PFSK-1 (cell line): ENCODE results near the gene PCSK2.

ENCODE experiments used
- FOXP2 ChIP-seq: optimal IDR thresholded peaks from 2 replicates; pipeline ENCODE3; 2011; ENCODE audit warnings: borderline replicate concordance, control low read depth, inconsistent platforms; ENCODE audit not compliant: insufficient read depth; ENCODE audit errors: extremely low read length, extremely low read depth
- POLR2AphosphoS5 ChIP-seq: IDR thresholded peaks from 2 replicates; pipeline ENCODE4 v1.6.1; 2012; ENCODE audit warnings: low read depth, mild to moderate bottlenecking, control low read depth, low read length, moderate library complexity
- REST ChIP-seq, 2 experiments: IDR thresholded peaks; 2 replicates each; pipeline versions ENCODE4 v1.6.1 to v1.8.0; 2011 to 2012; ENCODE audit warnings: low read depth in 2 of 2, low read length in 2 of 2, control low read depth in 1 of 2, inconsistent platforms in 1 of 2, mild to moderate bottlenecking in 1 of 2, moderate library complexity in 1 of 2; ENCODE audit not compliant: insufficient read depth in 1 of 2
- SIN3A ChIP-seq: IDR thresholded peaks from 2 replicates; pipeline ENCODE4 v1.6.1; 2012; ENCODE audit warnings: mild to moderate bottlenecking, low read length, moderate library complexity, borderline replicate concordance; ENCODE audit not compliant: insufficient read depth
- TAF1 ChIP-seq: IDR thresholded peaks from 2 replicates; pipeline ENCODE4 v1.6.1; 2012; ENCODE audit warnings: low read length, control low read depth, borderline replicate concordance; ENCODE audit not compliant: insufficient read depth

Gene PCSK2

GRCh38 chr20:17500826-17501225, 274.0 kb downstream of the PCSK2 start:
- no peak for TF ChIP-seq POLR2AphosphoS5
- TF ChIP-seq SIN3A, result no peak
- no peak for TF ChIP-seq REST (IDR thresholded peaks at IDR 0.05; ENCODE audit: insufficient read depth in 1 of 2, low read depth in 2 of 2, low read length in 2 of 2)
- no peak for TF ChIP-seq FOXP2
- TF ChIP-seq TAF1, result no peak

- TF ChIP-seq FOXP2 (no peak), REST (IDR thresholded peaks at IDR 0.05; ENCODE audit: insufficient read depth in 1 of 2, low read depth in 2 of 2, low read length in 2 of 2) (no peak), SIN3A (no peak), POLR2AphosphoS5 (no peak), TAF1 (no peak)
These were observed 274.9 kb downstream of the PCSK2 start for GRCh38 chr20:17501701-17502100.

DNA sequence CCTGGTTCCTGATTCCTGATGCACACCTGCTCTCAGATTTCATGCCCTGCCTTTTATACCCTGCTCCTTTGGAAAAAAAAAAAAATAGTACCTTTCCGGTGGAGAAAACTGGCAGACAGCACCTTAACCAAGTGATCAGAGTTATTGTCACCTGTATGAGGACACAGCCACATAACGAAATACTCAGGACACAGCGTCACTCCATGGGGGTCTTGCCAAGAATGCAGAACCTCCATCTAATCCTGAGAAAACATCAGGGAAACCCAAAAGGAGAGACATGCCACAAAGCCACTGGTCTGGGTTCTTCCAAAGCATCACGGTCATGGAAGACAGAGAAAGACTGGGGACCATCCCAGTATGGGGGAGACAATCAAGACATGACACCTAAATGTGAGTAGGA, 275.3 kb downstream of the PCSK2 start:
- no peak for TF ChIP-seq REST (IDR thresholded peaks at IDR 0.05; ENCODE audit: insufficient read depth in 1 of 2, low read depth in 2 of 2, low read length in 2 of 2)
- TF ChIP-seq TAF1, result no peak
- TF ChIP-seq POLR2AphosphoS5, result no peak
- TF ChIP-seq FOXP2, result no peak
- no peak for TF ChIP-seq SIN3A

- TF ChIP-seq REST (IDR thresholded peaks at IDR 0.05; ENCODE audit: insufficient read depth in 1 of 2, low read depth in 2 of 2, low read length in 2 of 2) (no peak), SIN3A (no peak), TAF1 (no peak), POLR2AphosphoS5 (no peak), FOXP2 (no peak)
These were observed 276.6 kb downstream of the PCSK2 start for GRCh38 chr20:17503301-17504065.
